HUDEP-2 (cell line): Measurements from ENCODE around the gene RAB6B.

Experiments used
- DNase-seq, 76 experiments: peaks; one replicate each; lab custom pipeline; 2025; ENCODE audit not compliant: unreplicated experiment in 76 of 76; lab: John Stamatoyannopoulos, UW

The RAB6B gene

DNA sequence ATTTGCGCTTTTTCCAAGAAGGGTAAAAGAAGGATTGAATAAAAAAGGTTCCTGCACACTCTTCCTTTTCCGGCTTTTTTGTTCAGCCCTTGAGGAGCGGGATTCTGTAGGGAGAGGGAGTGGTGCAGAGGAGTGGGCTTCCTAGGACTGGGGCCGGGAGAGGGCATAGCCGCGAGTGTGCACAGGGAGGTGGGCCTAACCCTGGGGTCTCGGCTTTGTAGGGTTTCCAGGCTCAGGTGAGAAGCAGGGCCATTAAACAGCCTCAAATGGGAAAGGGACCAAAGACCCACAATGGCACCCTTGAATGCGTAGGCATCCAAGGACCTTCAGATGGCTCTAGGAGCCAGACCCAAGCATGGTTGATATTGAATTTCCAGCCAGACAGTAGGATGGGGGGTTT, 35.4 kb upstream of the RAB6B start:
- no peak for DNase-seq

DNA sequence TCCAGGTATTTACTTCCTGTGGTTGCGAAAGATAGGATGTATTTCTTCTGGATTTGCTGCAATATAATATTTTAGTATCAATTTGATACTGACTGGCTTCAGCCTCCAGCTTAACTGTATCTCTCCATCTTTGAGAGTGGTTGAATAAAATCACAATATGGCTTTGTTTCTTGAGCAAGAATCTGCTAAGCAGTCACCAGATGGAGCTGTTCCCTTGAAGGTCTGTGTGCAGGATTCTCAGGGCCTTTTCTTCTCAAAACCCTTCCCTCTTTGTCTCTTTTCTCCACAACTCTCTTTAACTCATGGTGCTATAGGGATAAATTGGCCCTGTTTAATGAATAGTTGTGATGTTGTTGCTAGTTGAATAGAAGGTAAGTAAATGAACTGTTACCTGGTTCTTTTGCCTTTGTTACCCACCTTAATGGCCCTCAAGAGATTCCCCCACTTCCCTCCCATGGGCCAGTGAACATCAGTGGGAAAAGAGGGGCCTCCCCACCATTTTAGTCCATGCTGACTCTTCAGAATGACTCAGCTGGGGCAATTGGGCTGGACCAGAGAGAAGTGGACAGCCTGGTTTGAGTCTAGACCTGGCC, 34.8 kb upstream of the RAB6B start:
- DNase-seq, result peak in 23 of 76 experiments; percentile 1 to 44 (median 14)

DNA sequence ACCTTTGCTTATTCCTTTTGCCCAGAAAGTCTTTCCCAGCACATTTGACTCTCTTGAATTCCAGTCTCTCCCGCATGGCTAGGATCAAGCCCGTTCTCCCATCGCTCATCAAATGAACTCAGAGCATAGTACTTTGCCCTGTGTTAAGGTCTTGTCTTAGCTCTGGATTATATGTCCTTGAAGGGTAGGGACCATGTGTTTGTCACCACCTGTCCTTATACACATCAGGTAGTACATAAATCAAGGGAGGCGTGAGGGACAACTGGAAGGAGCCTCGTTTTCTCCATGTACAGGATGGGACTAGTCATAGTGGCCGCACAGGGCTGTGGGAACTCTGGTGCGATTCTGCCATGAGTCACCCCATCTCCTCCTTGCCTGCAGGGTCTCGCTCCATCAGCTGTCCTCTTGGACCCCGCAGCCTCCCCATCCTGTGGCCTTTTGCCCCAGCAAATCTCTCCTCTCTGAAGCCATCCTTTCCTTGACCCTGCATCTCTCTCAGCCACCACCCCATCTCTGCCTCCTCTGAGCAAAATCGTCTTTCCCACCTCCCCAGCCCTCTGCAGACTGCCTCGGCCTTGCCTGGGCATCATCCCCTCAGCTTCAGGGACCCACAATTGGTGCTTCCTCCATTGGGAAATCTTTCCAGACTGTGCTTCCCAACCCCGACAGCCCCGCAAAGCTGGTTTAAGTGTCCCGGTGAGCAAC, 33.4 kb upstream of the RAB6B start:
- no peak for DNase-seq

DNA sequence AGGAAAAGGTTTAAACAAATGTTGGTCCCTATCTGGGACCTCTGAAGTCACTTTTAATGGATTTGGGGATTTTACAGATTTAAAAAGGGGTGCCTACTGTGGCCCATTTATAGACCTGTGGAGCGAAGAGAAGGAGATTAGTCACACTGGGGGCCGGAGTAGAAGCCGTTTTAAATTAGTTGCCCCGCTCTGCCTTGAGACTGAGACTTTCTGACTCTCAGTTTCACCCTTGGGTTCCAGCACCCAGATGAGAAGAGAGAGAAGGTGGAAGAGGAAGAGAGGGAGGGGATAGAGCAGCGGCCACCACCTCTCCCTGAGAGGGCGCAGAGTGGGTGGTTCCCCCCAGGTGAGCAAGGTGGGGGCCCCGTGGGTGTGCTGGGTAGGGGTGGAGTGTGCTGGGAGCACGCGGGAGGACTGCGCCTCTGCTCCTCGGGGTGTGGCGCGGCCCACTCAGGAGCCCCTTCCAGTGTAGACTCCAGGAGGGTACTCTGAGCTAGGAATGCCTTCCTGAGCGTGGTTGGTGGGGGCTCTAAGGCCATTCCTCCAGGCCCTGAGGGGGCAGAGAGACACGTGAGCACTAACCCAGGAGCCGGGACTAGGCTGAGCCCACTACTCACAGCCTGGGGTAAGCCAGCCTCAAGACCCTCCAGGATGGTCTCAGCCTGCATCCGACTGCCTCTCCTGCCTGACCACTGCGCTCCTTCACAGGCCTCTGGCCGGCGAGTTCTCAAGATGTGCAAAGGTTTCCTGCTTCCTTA, 32.6 kb upstream of the RAB6B start:
- DNase-seq, result no peak

DNA sequence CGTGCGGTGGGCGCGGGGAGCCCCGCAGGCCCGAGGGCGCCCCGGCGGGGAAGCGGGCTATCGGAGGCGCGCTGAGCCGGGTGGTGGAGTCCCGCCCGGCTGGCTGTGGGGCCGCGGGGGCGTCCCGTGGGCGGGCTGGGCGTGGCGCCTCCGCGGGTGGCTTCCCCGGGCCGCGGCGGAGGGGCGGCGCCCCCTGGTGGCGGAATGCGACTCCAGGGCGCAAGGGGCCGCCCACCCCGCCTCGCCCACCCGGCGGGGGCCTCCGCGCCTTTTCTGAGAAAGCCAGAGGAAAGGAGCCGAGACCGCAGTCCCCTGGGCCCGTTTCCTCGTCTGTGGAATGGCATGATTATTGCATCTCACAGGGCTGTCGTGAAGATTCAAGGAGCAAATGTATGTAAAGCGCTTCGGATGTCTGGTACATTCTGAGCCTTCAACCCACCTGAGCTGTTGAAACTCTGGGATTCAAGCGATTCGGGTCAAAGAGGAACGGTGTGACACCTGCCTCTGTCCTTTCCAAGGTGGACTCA, 31.9 kb upstream of the RAB6B start:
- DNase-seq, result peak in 47 of 76 experiments; percentile 9 to 60 (median 31)

DNA sequence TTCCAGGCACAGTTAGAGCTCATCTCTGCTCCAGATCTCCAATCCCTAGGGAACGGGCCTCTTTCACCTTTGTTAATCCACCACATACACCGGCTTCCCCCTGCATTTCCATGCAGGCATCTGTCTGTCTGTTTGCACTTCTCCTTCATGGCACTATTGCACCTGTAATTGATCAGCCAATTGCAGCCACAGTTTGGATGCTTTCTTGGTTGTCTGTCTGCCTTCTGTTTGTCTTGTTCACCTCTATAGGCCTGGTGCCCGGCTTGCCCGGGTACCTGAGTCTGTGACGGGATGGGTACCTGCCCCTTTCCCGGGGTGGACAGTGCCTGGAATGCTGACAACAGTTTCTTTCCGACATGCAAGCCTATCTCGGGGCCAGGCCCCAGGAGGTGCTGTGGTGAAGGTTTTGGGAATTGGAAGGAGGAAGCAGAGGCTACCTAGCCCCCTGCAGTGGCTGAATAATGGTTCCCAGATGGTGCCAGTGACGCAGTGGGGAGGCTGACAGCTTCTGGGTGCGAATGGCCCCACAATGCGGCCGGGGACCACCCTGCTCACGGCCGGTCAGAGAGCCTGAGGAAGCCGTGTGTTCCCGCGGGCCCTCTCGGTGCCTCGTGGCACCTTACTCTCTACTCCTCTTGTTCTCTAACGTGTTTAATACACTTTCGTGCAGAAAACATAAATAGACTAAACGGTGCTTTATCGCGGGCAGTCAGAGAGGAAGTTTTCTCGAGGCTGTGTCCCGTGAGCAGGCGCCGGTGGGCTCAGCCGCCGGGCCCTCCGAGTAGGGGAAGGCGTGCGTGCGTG, 31.3 kb upstream of the RAB6B start:
- peak in 1 of 76 experiments; percentile 31 for DNase-seq

DNA sequence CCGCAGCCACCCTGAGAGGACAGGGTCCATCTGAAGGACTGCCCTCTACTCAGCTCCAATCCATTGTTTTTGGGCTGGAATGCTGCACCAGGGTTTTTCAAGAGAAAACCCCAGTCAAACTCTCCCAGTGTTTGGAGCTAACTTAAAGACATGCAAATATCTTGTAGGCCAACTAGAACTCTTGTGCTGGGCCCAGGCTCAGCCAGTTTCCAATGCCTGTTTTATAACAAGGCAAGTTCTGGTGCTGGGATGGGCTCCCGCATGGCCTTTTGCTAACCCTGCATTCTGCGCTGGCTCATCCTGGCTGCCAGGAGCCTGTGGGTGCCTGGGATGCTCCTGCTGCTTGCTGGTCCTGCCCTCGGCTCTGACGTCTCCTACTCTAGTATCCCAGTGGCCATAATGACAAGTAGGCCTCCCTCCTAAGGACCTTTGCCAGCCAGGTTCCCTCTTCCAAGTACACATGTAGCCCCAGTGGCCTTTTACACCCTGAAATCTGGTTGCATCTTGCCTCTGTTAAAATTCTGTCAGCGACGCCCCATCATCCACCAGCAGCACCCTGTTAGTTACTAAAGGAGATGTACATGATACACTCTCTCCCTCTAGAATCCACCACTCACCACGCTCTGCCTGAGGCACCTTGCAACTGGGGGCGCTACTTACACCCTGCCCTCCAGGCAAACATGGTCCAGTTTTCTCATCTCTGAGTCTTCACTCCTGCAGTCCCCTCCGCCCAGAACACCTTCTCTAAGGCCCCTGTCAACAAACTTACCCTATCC, 30.5 kb upstream of the RAB6B start:
- no peak for DNase-seq

DNA sequence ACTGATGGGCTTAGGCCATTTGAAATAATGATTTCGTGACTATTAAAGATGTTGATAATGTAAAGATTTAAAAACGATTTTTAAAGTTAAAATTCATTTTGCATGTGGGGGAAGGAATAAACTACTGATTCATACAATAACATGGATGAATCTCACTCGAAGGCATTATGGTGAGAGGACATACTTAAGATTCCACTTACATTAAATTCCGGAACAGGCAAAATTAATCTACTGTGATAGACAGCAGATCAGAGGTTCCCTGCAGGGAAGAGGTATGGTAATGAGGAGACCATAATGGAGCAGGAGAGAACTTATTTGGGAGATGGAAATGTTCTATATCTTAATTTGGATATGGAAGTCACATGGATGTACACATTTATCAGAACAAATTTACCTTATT, 28.4 kb upstream of the RAB6B start:
- no peak for DNase-seq

DNA sequence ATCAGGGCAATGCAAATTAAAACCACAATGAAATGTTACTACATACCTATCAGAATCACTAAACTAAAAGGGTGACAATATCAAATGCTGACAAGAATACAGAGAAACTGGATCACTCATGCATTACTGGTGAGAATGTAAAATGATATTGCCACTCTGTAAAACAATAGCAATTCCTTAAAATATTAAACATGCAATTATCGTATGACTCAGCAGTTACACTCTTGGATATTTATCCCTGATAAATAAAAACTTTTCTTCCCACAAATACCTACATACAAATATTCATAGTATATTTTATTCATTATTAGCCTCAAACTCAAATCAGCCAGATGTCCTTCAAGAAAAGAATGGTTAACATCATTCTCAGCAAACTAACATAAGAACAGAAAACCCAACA, 25.9 kb upstream of the RAB6B start:
- DNase-seq, result no peak

DNA sequence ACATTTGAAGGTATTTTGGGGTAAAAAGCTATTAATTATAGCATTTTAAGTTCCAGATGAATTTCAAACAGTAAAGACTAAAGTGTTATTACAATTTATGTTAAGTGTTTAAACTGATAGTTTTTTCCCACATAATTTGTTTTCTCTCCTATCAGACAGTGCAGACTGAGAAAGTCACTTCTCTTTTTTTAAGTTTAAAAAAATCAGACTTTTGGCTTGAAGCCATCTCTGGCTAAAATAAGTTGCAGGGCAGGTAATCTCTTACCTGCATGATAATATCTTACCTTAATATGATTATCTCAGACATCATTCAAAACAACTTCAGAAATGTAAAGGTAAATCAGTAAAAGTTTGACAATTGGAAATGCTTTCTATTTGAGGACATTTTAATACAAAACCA, 21.5 kb upstream of the RAB6B start:
- no peak for DNase-seq

DNA sequence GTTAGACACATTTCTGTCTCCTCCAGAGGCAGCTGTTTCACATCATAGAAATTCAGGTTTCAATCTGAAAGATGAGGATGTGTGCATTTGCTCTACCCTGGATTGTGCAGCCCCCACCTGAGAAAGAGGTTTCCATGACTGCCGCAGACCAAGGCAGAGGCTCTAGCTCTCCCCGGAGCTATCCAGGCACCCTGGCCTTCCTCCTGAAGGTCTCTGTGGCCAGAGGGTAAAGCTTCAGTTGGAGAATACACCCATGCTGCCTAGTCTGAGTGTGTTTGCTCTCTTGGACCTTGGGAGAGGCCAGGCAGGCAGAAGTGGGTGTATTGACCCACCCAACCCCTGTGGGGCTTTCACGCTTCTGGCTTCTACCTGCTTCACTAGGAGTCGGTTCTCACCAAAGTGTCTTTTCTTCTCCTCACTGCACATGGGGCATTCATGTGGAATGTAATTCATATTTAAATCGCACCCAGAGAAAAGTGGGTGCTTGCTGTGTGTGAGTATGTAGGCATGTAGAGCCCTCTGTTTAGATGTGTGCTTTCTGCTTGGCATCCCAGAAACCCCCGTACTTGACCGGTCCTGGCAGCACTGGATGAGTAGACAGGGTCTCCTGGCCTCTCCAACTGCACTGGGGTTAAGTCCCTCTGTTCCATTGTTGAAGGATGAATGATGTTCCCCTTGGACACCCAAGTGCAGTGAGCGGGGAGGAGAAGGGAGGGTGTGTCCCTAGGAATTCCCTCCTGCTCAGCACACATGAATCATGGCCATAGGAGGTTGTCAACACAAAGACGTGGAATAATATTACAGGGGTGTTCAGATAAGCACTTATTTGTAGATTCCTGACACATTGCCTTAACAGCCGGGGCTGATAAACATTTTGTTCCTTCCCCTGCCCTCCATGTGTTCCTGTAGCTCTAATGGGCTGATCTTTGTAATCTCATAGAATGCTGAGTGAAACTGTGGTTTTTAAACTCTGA, 20.3 kb upstream of the RAB6B start:
- no peak for DNase-seq

DNA sequence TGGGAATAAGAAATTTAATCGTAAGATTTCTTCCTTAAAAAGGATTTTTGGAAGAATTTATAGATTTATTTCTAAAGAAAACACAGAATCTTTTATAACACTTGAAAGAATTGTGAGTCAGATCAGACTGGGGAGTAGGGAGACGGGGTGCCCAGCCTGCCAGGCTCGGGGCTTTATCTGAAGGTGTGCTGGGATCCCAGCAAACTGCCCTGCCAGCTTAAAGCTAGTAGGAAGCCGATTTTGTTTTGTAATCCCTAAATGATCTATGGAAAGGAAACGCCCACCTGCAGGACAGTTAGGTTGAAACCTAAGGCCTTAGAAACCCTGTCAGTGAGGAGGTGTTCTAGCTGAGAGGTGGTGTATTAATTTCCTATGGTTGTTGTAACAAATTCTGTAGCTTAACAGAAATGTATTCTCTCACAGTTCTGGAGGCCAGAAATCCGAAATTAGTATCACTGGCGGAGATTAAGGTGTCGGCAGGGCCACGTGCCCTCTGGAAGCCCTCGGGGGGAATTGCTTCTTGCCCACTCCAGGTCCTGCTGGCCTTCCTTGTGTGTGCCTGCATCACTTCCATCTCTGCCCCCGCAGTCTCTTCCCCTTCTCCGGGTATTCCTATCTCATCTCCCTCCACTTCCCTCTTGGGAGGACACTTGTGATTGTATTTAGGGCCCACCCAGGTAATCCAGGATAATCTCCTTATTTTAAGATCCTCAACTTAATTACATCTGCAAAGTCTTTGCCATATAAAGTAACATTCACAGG, 19.3 kb upstream of the RAB6B start:
- DNase-seq, result no peak

DNA sequence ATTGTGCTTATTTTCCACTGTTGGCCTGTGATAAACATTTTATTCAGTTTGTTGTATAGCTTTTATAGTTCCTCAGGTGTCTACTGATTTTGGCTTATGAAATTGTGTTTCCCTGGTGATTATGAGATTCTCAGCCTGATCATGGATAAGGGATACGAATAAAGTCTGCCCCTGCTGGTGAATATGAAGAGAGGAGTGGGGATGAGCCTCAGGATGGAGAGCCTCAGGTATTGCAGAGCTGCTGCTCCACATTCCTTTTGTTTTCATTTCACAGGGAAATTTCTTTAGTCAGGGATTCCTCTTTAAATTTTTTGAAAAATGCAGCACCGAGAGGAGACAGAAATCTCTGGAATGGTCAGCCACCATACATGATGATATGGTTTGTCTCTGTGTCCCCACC, 14.7 kb upstream of the RAB6B start:
- no peak for DNase-seq

DNA sequence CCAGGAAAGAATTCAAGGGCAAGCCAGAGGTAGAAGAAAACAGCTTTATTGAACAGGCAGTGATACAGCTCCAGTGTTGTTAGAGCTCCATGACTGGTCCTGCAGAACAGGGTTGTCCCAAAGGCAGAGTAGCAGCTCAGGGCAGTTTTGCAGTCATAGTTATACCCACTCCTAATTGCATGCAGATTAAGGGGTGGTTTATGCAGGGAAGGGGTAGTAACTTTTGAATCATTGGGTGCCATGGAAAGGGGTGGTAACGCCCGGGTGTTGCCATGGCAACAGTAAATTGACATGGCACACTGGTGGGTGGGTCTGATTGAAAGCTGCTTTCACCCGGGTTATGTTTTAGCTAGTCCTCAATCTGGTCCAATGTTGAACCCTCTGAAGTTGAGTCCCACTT, 9.7 kb upstream of the RAB6B start:
- no peak for DNase-seq

DNA sequence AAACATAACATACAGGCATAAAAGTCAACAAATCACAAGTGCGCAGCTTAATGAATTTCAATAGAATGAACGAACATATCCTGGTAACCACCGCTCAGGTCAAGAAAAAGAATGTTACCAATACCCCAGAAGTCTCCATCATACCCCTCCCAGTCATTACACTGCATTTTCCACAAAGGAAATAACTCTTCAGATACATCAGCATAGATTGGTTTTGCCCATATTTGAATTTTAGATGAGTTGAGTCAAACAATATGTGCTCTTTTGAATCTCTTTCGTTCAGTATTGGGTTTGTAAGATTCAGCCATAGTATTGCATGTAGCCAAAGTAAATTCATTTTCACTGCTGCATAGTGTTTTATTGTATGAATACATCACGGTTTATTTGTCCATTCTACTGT, 6.2 kb upstream of the RAB6B start:
- no peak for DNase-seq

DNA sequence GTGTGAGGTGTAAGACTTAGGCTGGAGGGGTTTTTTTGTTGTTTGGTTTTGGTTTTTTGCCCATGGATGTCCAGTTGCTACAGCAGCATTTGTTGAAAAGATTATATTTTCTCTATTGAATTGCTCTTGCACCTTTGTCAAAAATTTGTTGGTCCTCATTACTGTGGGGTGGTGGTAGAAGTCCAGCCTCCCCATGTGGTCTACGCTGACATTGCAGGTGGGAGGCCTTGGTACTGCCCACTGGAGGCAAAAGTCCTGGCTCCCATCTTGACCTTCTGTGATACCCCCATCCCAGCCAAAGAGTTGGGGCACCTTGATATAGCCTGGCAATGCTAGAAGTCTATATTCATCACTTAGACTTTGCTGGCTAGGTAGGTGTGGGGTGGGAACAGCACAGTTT, 5.4 kb upstream of the RAB6B start:
- DNase-seq, result peak in 20 of 76 experiments; percentile 4 to 52 (median 19)

DNA sequence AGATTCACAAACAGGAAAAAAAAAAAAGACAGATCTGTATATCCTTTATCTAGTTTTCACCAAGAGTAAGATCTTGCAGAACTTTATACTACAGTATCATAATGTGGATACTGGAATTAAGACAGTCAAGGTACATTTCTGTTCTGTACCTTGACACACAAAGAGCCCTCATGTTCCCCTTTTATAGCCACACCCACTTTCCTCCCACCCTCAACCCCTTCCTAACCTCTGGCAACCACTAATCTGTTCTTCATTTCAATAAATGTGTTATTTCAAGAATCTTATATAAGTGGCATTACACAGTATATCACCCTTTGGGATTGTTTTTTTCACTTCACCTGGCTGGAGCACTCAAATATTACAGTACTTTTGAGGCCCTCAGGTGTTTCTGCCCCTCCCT, 3.6 kb upstream of the RAB6B start:
- peak in 1 of 76 experiments; percentile 12 for DNase-seq

DNA sequence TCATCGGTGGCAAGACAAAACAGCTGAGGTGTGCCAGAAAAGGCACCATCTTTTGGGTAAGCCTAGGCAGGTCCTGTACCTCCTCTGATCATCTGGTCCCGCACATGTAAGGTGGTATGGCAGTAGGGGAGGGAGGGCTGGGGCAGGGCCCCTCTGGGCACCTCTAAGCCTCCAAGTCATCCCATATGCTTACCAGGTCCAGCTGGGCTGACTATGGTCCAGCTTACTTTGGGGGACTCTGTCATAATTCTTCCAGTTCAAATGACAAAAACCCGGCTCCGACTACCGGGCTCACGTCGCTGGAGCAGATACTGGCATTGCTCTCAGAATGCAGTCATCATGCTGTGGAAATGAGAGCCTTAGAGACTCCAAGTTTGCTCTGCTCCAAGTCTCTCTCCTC, 1.9 kb upstream of the RAB6B start:
- no peak for DNase-seq
